H1 (cell line): Measurements from ENCODE around the gene TTL.

ENCODE experiments used
- ASH2L ChIP-seq: fragments of 200-600, 300-600 bp; sonication (generic); IDR thresholded peaks from one replicate; pipeline ENCODE4 v1.7.1; 2017; ENCODE audit warnings: low read length
- ATF3 ChIP-seq: IDR thresholded peaks from 2 replicates; pipeline ENCODE4 v1.6.1; 2011; ENCODE audit warnings: low read depth, mild to moderate bottlenecking, low read length; ENCODE audit not compliant: insufficient read depth
- BACH1 ChIP-seq: IDR thresholded peaks from 2 replicates; pipeline ENCODE4 v1.6.1; 2012; ENCODE audit warnings: low read length, improper control_type of control experiment
- EZH2 ChIP-seq: fragments of 200-600 bp; sonication (generic); IDR thresholded peaks from 2 replicates; pipeline ENCODE4 v1.7.1; 2012; ENCODE audit warnings: low read depth, mild to moderate bottlenecking, moderate library complexity, low read length, inconsistent platforms; ENCODE audit not compliant: severe bottlenecking
- POLR2AphosphoS5 ChIP-seq: IDR thresholded peaks from 2 replicates; pipeline ENCODE4 v1.6.1; 2011; ENCODE audit warnings: low read depth, low read length
- RAD21 ChIP-seq, 2 experiments: IDR thresholded peaks in 1 of 2; conservative IDR thresholded peaks in 1 of 2; 2 replicates each; pipeline ENCODE4 v1.6.1; 2011; ENCODE audit warnings: low read depth in 2 of 2, low read length in 2 of 2, improper control_type of control experiment in 1 of 2, inconsistent platforms in 1 of 2, mild to moderate bottlenecking in 1 of 2, moderate library complexity in 1 of 2
- SAP30 ChIP-seq: fragments of 300-600 bp; sonication (generic); IDR thresholded peaks from 2 replicates; pipeline ENCODE4 v1.7.1; 2012; ENCODE audit warnings: low read length, moderate library complexity, mild to moderate bottlenecking, inconsistent platforms; ENCODE audit not compliant: insufficient read depth, insufficient replicate concordance
- SP2 ChIP-seq: IDR thresholded peaks from 2 replicates; pipeline ENCODE4 v1.6.1; 2012; ENCODE audit warnings: mild to moderate bottlenecking, low read length, inconsistent platforms
- TEAD4 ChIP-seq: IDR thresholded peaks from 2 replicates; pipeline ENCODE4 v1.6.1; 2012; ENCODE audit warnings: low read depth, low read length, inconsistent platforms, mixed read lengths
- TF ChIP-seq, protein P1 (sequence below), 3 experiments: IDR thresholded peaks; 1 replicate in 2 of 3; 2 replicates in 1 of 3; pipeline versions ENCODE4 v1.5.1 to v1.6.1; 2011; ENCODE audit warnings: low read length in 3 of 3, mild to moderate bottlenecking in 3 of 3, inconsistent platforms in 2 of 3, low read depth in 1 of 3, moderate library complexity in 1 of 3; ENCODE audit not compliant: insufficient read depth in 1 of 3; ENCODE audit errors: control extremely low read depth in 1 of 3

DNA sequence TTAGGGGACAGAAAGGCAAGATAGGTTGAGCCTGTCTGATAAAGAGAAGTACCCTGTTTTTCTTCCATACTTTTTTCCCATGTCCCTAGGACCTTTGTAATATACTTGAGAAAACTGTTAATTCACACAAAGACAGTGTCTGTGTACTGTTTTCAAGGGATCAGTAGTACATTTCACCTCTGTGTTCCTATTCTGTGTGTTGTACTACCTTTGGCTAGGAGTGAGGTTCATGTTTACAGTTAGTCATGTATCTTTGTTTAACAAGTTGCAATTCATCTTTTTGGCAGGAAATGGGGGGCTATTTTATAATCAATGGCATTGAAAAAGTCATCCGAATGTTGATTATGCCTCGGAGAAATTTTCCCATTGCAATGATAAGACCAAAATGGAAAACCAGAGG is 67.0 kb downstream of the TTL start:
- TF ChIP-seq, protein P1, sequence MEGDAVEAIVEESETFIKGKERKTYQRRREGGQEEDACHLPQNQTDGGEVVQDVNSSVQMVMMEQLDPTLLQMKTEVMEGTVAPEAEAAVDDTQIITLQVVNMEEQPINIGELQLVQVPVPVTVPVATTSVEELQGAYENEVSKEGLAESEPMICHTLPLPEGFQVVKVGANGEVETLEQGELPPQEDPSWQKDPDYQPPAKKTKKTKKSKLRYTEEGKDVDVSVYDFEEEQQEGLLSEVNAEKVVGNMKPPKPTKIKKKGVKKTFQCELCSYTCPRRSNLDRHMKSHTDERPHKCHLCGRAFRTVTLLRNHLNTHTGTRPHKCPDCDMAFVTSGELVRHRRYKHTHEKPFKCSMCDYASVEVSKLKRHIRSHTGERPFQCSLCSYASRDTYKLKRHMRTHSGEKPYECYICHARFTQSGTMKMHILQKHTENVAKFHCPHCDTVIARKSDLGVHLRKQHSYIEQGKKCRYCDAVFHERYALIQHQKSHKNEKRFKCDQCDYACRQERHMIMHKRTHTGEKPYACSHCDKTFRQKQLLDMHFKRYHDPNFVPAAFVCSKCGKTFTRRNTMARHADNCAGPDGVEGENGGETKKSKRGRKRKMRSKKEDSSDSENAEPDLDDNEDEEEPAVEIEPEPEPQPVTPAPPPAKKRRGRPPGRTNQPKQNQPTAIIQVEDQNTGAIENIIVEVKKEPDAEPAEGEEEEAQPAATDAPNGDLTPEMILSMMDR (IDR thresholded peaks at IDR 0.05; ENCODE audit: control extremely low read depth in 1 of 3, insufficient read depth in 1 of 3, low read depth in 1 of 3, low read length in 3 of 3), result no peak
- TF ChIP-seq RAD21 (IDR thresholded peaks at IDR 0.05 in 1 of 2, conservative IDR thresholded peaks at IDR 0.05 in 1 of 2; ENCODE audit: low read depth in 2 of 2, low read length in 2 of 2), result no peak
- TF ChIP-seq POLR2AphosphoS5, result no peak
- TF ChIP-seq TEAD4, result no peak
- no peak for TF ChIP-seq SAP30
- TF ChIP-seq EZH2, result no peak
- no peak for TF ChIP-seq ASH2L
- no peak for TF ChIP-seq BACH1
- TF ChIP-seq ATF3, result no peak
- no peak for TF ChIP-seq SP2
